NOMO-1 (cell line): ENCODE data around the gene AKT1.

Experiments used
- DNase-seq, 2 experiments: peaks; one replicate each; lab custom pipeline; 2025; ENCODE audit not compliant: unreplicated experiment in 2 of 2; lab: John Stamatoyannopoulos, UW

The AKT1 gene

GRCh38 chr14:104787736-104788135 lies 7.8 kb downstream of the AKT1 start:
- DNase-seq, result peak in 1 of 2 experiments; percentile 20

GRCh38 chr14:104786726-104787675 lies 8.5 kb downstream of the AKT1 start:
- DNase-seq, result no peak

GRCh38 chr14:104786091-104786586 lies 9.4 kb downstream of the AKT1 start:
- DNase-seq, result no peak

- DNase-seq, result no peak
Observed at GRCh38 chr14:104785708-104786080, 9.9 kb downstream of the AKT1 start.

GRCh38 chr14:104784846-104785707 lies 10.5 kb downstream of the AKT1 start:
- DNase-seq, result no peak

- DNase-seq, result no peak
Observed at GRCh38 chr14:104784218-104784568, 11.4 kb downstream of the AKT1 start.

GRCh38 chr14:104783484-104784217 lies 11.9 kb downstream of the AKT1 start:
- DNase-seq, result no peak

GRCh38 chr14:104782808-104783139 lies 12.8 kb downstream of the AKT1 start:
- no peak for DNase-seq

- DNase-seq, result no peak
Observed at GRCh38 chr14:104782086-104782807, 13.3 kb downstream of the AKT1 start.

- DNase-seq, result no peak
Observed at GRCh38 chr14:104781271-104782077, 14.1 kb downstream of the AKT1 start.

GRCh38 chr14:104780513-104781030 lies 15.0 kb downstream of the AKT1 start:
- no peak for DNase-seq

GRCh38 chr14:104779776-104780512 lies 15.6 kb downstream of the AKT1 start:
- DNase-seq, result no peak

GRCh38 chr14:104778694-104779331 lies 16.7 kb downstream of the AKT1 start:
- DNase-seq, result no peak

GRCh38 chr14:104777808-104778249 lies 17.7 kb downstream of the AKT1 start:
- DNase-seq, result no peak

GRCh38 chr14:104776961-104777807 lies 18.4 kb downstream of the AKT1 start:
- DNase-seq, result no peak

GRCh38 chr14:104776481-104776880 lies 19.1 kb downstream of the AKT1 start:
- DNase-seq, result no peak

- no peak for DNase-seq
Observed at GRCh38 chr14:104775073-104775489, 20.5 kb downstream of the AKT1 start.
